Small intestine (tissue), 7 donors: Measurements from ENCODE around the gene CHSY1. TPM values are rescaled to one million over a fixed set of nuclear protein-coding genes. Genes with fewer than 3 reads are reported as not detected.

Source experiments
- DNase-seq, 2 donors: peaks; one replicate each; pipeline versions ENCODE4 v3.0.0 to v3.0.0-alpha.2; 2013
- FAIRE-seq: peaks from 2 replicates; lab custom pipeline; 2012; peaks lifted over from hg19 to GRCh38; lab: Jason Lieb, UNC
- H3K27ac ChIP-seq, 3 donors: one replicate each; pipeline ENCODE4 v1.5.1; 2013; ENCODE audit warnings: low read length in 2 of 3, mild to moderate bottlenecking in 2 of 3, control low read depth in 1 of 3, inconsistent platforms in 1 of 3, low read depth in 1 of 3, moderate library complexity in 1 of 3
- H3K27me3 ChIP-seq, 3 donors: one replicate each; pipeline ENCODE4 v1.6.1; 2013; ENCODE audit warnings: low read length in 3 of 3, inconsistent platforms in 1 of 3; ENCODE audit not compliant: control insufficient read depth in 3 of 3, insufficient read depth in 3 of 3
- H3K36me3 ChIP-seq, 3 donors: one replicate each; pipeline ENCODE4 v1.6.1; 2013; ENCODE audit warnings: low read length in 3 of 3, inconsistent platforms in 1 of 3, low read depth in 1 of 3, mild to moderate bottlenecking in 1 of 3, moderate library complexity in 1 of 3; ENCODE audit not compliant: control insufficient read depth in 3 of 3, insufficient read depth in 2 of 3
- H3K4me1 ChIP-seq, 3 donors: one replicate each; pipeline ENCODE4 v1.6.1; 2013; ENCODE audit warnings: low read length in 2 of 3, inconsistent platforms in 1 of 3, low read depth in 1 of 3, mild to moderate bottlenecking in 1 of 3, moderate library complexity in 1 of 3; ENCODE audit not compliant: control insufficient read depth in 3 of 3, insufficient read depth in 2 of 3
- H3K4me3 ChIP-seq, 3 donors: one replicate each; pipeline ENCODE4 v1.5.1; 2013; ENCODE audit warnings: low read length in 3 of 3, control low read depth in 1 of 3, inconsistent platforms in 1 of 3, low read depth in 1 of 3, mild to moderate bottlenecking in 1 of 3, moderate library complexity in 1 of 3
- H3K9me3 ChIP-seq, 2 donors: one replicate each; pipeline ENCODE4 v1.6.1; 2013; ENCODE audit warnings: low read depth in 1 of 2, low read length in 1 of 2; ENCODE audit not compliant: control insufficient read depth in 2 of 2, insufficient read depth in 1 of 2
- WGBS, 3 donors: extraction: QIAGEN DNeasy Blood & Tissue Kit; methylation state at CpG; one replicate each; pipeline ENCODE4 v1.1.7; 2013; 5-methylcytosine and 5-hydroxymethylcytosine counted together
- polyA plus RNA-seq, 4 donors: library from polyadenylated mRNA; stranded (reverse) in 3 of 4; unstranded in 1 of 4; fragments of 200-250 nt in 3 of 4; fragments of 120-200 nt in 1 of 4; gene quantifications; one replicate each; pipeline versions ENCODE4 v1.2.1 to v1.2.3, GENCODE V29; 2013
- donor health status: healthy with polysubstance abuse.
- donor health status: control.
- donor health status: control.
- donor health status: Bipolar disorder and iron deficiency.
- donor health status: healthy.

The CHSY1 gene
- polyA plus RNA-seq, 4 donors: 1.6 to 13.1 (median 6.0) TPM

GRCh38 chr15:101148166-101148880 lies 103.5 kb downstream of the CHSY1 start:
- no peak overlapping the region for H3K4me3 ChIP-seq
- no peaks in the 10 kb centered on the region for H3K36me3 ChIP-seq
- no peaks in the 10 kb centered on the region for H3K4me1 ChIP-seq
- FAIRE-seq (no peak), DNase-seq (no peak)
- no peak overlapping the region for H3K27ac ChIP-seq
- no peaks in the 10 kb centered on the region for H3K9me3 ChIP-seq
- H3K27me3 ChIP-seq: no peaks in the 10 kb centered on the region
- 70 to 80% (median 70%) methylated on average over 17 of the region's 17 CpGs for WGBS, 3 donors

GRCh38 chr15:101147181-101147580 lies 104.7 kb downstream of the CHSY1 start:
- FAIRE-seq: no peak
- no peak overlapping the region for H3K4me3 ChIP-seq
- 77 to 78% (median 78%) methylated on average over 5 of the region's 5 CpGs for WGBS, 3 donors
- H3K36me3 ChIP-seq: no peaks in the 10 kb centered on the region
- H3K4me1 ChIP-seq: no peaks in the 10 kb centered on the region
- no peak for DNase-seq
- no peaks in the 10 kb centered on the region for H3K27me3 ChIP-seq
- no peaks in the 10 kb centered on the region for H3K9me3 ChIP-seq
- H3K27ac ChIP-seq: no peak overlapping the region

GRCh38 chr15:101146118-101146702 lies 105.6 kb downstream of the CHSY1 start:
- no peak overlapping the region for H3K27ac ChIP-seq
- H3K4me3 ChIP-seq: no peak overlapping the region
- no peaks in the 10 kb centered on the region for H3K36me3 ChIP-seq
- no peaks in the 10 kb centered on the region for H3K4me1 ChIP-seq
- no peaks in the 10 kb centered on the region for H3K9me3 ChIP-seq
- no peaks in the 10 kb centered on the region for H3K27me3 ChIP-seq
- DNase-seq: no peak
- WGBS, 3 donors: 87 to 95% (median 92%) methylated on average over 8 of the region's 8 CpGs
- FAIRE-seq: no peak

GRCh38 chr15:101145362-101145761 lies 106.5 kb downstream of the CHSY1 start:
- Histone ChIP-seq H3K4me3 (no peak overlapping the region), H3K4me1 (no peaks in the 10 kb centered on the region), H3K9me3 (no peaks in the 10 kb centered on the region), H3K27ac (no peak overlapping the region), H3K27me3 (no peaks in the 10 kb centered on the region), H3K36me3 (no peaks in the 10 kb centered on the region)
- DNase-seq (no peak), FAIRE-seq (no peak)
- WGBS, 3 donors: 86 to 93% (median 93%) methylated on average over 4 of the region's 4 CpGs

- Histone ChIP-seq H3K27ac (no peak overlapping the region), H3K4me1 (no peaks in the 10 kb centered on the region), H3K27me3 (no peaks in the 10 kb centered on the region), H3K4me3 (no peak overlapping the region), H3K9me3 (no peaks in the 10 kb centered on the region), H3K36me3 (no peaks in the 10 kb centered on the region)
- DNase-seq (no peak), FAIRE-seq (no peak)
- WGBS, 3 donors: 85 to 94% (median 87%) methylated on average over 7 of the region's 7 CpGs
Measured at GRCh38 chr15:101143321-101143720, 108.5 kb downstream of the CHSY1 start.

- Histone ChIP-seq H3K4me1 (no peaks in the 10 kb centered on the region), H3K36me3 (no peaks in the 10 kb centered on the region), H3K4me3 (no peak overlapping the region), H3K9me3 (no peaks in the 10 kb centered on the region), H3K27me3 (no peaks in the 10 kb centered on the region), H3K27ac (no peak overlapping the region)
- FAIRE-seq (no peak), DNase-seq (no peak)
- WGBS, 3 donors: 67 to 100% (median 87%) methylated on average over 2 of the region's 2 CpGs
Measured at GRCh38 chr15:101142711-101143110, 109.1 kb downstream of the CHSY1 start.

- H3K4me3 ChIP-seq: no peak overlapping the region
- no peaks in the 10 kb centered on the region for H3K27me3 ChIP-seq
- no peak for FAIRE-seq
- no peak overlapping the region for H3K27ac ChIP-seq
- no peaks in the 10 kb centered on the region for H3K9me3 ChIP-seq
- H3K4me1 ChIP-seq: no peaks in the 10 kb centered on the region
- H3K36me3 ChIP-seq: no peaks in the 10 kb centered on the region
- DNase-seq: no peak
Measured at GRCh38 chr15:101141926-101142527, 109.8 kb downstream of the CHSY1 start.

GRCh38 chr15:101140697-101141065 lies 111.2 kb downstream of the CHSY1 start:
- 78 to 95% (median 79%) methylated on average over 2 of the region's 2 CpGs for WGBS, 3 donors
- H3K36me3 ChIP-seq: no peaks in the 10 kb centered on the region
- no peak overlapping the region for H3K27ac ChIP-seq
- no peaks in the 10 kb centered on the region for H3K4me1 ChIP-seq
- H3K4me3 ChIP-seq: no peak overlapping the region
- DNase-seq (no peak), FAIRE-seq (no peak)
- H3K27me3 ChIP-seq: no peaks in the 10 kb centered on the region
- H3K9me3 ChIP-seq: no peaks in the 10 kb centered on the region
